Measurements from ENCODE around the gene KIF4A. TPM values are rescaled to one million over a fixed set of nuclear protein-coding genes. Genes with fewer than 3 reads are reported as not detected.
A peak's percentile ranks its signal among the peaks of the same experiment; 100 is the strongest.

The KIF4A gene
- total RNA-seq, 1 experiment from 2014 or later, result 36.2 TPM

DNA sequence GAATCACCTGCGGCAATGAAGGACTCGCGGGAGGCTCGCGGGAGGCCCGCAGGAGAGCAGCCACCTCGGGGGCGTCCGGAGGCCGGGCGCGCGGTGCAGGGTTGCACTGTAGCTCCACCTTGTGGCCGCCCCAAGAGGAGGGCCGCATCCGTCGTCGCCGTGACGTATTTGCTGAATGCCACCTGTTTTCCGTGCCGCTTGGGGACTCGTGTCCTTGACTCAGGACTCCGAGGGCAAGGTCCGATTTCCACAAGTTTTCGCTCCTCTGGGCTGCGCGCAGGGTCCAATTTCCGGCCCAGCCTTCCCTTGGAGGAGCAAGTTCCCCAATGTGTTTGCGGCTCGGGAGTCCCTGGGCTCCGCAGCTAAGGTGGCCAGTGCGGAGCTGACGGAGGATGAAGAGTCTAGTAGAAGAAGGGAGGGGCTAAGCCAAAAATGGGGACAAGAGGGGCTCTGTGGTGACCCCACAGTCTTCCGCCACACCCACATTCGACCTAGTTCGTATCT is 144.0 kb downstream of the KIF4A start (continued):
- TF ChIP-seq, protein P1, sequence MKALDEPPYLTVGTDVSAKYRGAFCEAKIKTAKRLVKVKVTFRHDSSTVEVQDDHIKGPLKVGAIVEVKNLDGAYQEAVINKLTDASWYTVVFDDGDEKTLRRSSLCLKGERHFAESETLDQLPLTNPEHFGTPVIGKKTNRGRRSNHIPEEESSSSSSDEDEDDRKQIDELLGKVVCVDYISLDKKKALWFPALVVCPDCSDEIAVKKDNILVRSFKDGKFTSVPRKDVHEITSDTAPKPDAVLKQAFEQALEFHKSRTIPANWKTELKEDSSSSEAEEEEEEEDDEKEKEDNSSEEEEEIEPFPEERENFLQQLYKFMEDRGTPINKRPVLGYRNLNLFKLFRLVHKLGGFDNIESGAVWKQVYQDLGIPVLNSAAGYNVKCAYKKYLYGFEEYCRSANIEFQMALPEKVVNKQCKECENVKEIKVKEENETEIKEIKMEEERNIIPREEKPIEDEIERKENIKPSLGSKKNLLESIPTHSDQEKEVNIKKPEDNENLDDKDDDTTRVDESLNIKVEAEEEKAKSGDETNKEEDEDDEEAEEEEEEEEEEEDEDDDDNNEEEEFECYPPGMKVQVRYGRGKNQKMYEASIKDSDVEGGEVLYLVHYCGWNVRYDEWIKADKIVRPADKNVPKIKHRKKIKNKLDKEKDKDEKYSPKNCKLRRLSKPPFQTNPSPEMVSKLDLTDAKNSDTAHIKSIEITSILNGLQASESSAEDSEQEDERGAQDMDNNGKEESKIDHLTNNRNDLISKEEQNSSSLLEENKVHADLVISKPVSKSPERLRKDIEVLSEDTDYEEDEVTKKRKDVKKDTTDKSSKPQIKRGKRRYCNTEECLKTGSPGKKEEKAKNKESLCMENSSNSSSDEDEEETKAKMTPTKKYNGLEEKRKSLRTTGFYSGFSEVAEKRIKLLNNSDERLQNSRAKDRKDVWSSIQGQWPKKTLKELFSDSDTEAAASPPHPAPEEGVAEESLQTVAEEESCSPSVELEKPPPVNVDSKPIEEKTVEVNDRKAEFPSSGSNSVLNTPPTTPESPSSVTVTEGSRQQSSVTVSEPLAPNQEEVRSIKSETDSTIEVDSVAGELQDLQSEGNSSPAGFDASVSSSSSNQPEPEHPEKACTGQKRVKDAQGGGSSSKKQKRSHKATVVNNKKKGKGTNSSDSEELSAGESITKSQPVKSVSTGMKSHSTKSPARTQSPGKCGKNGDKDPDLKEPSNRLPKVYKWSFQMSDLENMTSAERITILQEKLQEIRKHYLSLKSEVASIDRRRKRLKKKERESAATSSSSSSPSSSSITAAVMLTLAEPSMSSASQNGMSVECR (CRISPR knock-in tag; IDR thresholded peaks at IDR 0.05; ENCODE audit: borderline replicate concordance), result peak; percentile 33; the same call in 1 of the 2 replicates
- TF ChIP-seq, protein P2, sequence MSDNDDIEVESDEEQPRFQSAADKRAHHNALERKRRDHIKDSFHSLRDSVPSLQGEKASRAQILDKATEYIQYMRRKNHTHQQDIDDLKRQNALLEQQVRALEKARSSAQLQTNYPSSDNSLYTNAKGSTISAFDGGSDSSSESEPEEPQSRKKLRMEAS (CRISPR knock-in tag; IDR thresholded peaks at IDR 0.05), result peak; percentile 53; the same call in 1 of the 2 replicates
- no peak for TF ChIP-seq FOXJ3 (CRISPR knock-in tag; IDR thresholded peaks at IDR 0.05; ENCODE audit: borderline replicate concordance)
- TF ChIP-seq ESRRA (CRISPR knock-in tag; IDR thresholded peaks at IDR 0.05; ENCODE audit: borderline replicate concordance), result peak; percentile 25; the same call in 1 of the 2 replicates
- TF ChIP-seq, protein P3, sequence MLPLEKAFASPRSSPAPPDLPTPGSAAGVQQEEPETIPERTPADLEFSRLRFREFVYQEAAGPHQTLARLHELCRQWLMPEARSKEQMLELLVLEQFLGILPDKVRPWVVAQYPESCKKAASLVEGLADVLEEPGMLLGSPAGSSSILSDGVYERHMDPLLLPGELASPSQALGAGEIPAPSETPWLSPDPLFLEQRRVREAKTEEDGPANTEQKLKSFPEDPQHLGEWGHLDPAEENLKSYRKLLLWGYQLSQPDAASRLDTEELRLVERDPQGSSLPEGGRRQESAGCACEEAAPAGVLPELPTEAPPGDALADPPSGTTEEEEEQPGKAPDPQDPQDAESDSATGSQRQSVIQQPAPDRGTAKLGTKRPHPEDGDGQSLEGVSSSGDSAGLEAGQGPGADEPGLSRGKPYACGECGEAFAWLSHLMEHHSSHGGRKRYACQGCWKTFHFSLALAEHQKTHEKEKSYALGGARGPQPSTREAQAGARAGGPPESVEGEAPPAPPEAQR (CRISPR knock-in tag; IDR thresholded peaks at IDR 0.05), result no peak
- TF ChIP-seq, protein P4, sequence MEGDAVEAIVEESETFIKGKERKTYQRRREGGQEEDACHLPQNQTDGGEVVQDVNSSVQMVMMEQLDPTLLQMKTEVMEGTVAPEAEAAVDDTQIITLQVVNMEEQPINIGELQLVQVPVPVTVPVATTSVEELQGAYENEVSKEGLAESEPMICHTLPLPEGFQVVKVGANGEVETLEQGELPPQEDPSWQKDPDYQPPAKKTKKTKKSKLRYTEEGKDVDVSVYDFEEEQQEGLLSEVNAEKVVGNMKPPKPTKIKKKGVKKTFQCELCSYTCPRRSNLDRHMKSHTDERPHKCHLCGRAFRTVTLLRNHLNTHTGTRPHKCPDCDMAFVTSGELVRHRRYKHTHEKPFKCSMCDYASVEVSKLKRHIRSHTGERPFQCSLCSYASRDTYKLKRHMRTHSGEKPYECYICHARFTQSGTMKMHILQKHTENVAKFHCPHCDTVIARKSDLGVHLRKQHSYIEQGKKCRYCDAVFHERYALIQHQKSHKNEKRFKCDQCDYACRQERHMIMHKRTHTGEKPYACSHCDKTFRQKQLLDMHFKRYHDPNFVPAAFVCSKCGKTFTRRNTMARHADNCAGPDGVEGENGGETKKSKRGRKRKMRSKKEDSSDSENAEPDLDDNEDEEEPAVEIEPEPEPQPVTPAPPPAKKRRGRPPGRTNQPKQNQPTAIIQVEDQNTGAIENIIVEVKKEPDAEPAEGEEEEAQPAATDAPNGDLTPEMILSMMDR (IDR thresholded peaks at IDR 0.05), result peak; percentile 59
- 0 out of 2 replicates have a peak, but pooled peaks have one; percentile 20 for TF ChIP-seq GABPB1 (CRISPR knock-in tag; IDR thresholded peaks at IDR 0.05)
- TF ChIP-seq HMGA2 (CRISPR knock-in tag; IDR thresholded peaks at IDR 0.05), result no peak
- TF ChIP-seq, protein P5, sequence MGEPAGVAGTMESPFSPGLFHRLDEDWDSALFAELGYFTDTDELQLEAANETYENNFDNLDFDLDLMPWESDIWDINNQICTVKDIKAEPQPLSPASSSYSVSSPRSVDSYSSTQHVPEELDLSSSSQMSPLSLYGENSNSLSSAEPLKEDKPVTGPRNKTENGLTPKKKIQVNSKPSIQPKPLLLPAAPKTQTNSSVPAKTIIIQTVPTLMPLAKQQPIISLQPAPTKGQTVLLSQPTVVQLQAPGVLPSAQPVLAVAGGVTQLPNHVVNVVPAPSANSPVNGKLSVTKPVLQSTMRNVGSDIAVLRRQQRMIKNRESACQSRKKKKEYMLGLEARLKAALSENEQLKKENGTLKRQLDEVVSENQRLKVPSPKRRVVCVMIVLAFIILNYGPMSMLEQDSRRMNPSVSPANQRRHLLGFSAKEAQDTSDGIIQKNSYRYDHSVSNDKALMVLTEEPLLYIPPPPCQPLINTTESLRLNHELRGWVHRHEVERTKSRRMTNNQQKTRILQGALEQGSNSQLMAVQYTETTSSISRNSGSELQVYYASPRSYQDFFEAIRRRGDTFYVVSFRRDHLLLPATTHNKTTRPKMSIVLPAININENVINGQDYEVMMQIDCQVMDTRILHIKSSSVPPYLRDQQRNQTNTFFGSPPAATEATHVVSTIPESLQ (CRISPR knock-in tag; IDR thresholded peaks at IDR 0.05), result no peak
- no peak for TF ChIP-seq ZNF219 (CRISPR knock-in tag; IDR thresholded peaks at IDR 0.05; ENCODE audit: borderline replicate concordance)
- no peak for TF ChIP-seq ZNF263 (CRISPR knock-in tag; IDR thresholded peaks at IDR 0.05; ENCODE audit: low read depth)
- TF ChIP-seq, protein P6, sequence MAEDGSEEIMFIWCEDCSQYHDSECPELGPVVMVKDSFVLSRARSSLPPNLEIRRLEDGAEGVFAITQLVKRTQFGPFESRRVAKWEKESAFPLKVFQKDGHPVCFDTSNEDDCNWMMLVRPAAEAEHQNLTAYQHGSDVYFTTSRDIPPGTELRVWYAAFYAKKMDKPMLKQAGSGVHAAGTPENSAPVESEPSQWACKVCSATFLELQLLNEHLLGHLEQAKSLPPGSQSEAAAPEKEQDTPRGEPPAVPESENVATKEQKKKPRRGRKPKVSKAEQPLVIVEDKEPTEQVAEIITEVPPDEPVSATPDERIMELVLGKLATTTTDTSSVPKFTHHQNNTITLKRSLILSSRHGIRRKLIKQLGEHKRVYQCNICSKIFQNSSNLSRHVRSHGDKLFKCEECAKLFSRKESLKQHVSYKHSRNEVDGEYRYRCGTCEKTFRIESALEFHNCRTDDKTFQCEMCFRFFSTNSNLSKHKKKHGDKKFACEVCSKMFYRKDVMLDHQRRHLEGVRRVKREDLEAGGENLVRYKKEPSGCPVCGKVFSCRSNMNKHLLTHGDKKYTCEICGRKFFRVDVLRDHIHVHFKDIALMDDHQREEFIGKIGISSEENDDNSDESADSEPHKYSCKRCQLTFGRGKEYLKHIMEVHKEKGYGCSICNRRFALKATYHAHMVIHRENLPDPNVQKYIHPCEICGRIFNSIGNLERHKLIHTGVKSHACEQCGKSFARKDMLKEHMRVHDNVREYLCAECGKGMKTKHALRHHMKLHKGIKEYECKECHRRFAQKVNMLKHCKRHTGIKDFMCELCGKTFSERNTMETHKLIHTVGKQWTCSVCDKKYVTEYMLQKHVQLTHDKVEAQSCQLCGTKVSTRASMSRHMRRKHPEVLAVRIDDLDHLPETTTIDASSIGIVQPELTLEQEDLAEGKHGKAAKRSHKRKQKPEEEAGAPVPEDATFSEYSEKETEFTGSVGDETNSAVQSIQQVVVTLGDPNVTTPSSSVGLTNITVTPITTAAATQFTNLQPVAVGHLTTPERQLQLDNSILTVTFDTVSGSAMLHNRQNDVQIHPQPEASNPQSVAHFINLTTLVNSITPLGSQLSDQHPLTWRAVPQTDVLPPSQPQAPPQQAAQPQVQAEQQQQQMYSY (CRISPR knock-in tag; IDR thresholded peaks at IDR 0.05), result no peak
